Measurements from ENCODE around the gene SLC34A1. TPM values are rescaled to one million over a fixed set of nuclear protein-coding genes. Genes with fewer than 3 reads are reported as not detected.

Gene SLC34A1
- total and polyA plus RNA-seq, 2 of the 13 experiments (the other 11 are each of a cell fraction or from before 2014, with no cell fraction given), result 0.03 to 0.20 TPM

- TF ChIP-seq HOMEZ (CRISPR knock-in tag; IDR thresholded peaks at IDR 0.05; ENCODE audit: low read depth) (peak; percentile 15; the same call in 1 of the 2 replicates), RBM39 (IDR thresholded peaks at IDR 0.05; ENCODE audit: low read depth, low read length, poor library complexity, severe bottlenecking) (peak; percentile 64), DMAP1 (CRISPR knock-in tag; IDR thresholded peaks at IDR 0.05) (peak; percentile 78; the same call in 1 of the 2 replicates), ERF (CRISPR knock-in tag; IDR thresholded peaks at IDR 0.05) (peak; percentile 70; the same call in 1 of the 2 replicates), ATF2 (CRISPR knock-in tag; IDR thresholded peaks at IDR 0.05) (0 out of 2 replicates have a peak, but pooled peaks have one; percentile 43), GABPB1 (CRISPR knock-in tag; IDR thresholded peaks at IDR 0.05) (peak; percentile 42; the same call in 1 of the 2 replicates), ZNF292 (CRISPR knock-in tag; IDR thresholded peaks at IDR 0.05; ENCODE audit: borderline replicate concordance, low read depth) (peak; percentile 50; the same call in 1 of the 2 replicates), RXRA (CRISPR knock-in tag; IDR thresholded peaks at IDR 0.05) (peak; percentile 53; the same call in 1 of the 2 replicates), NRL (CRISPR knock-in tag; IDR thresholded peaks at IDR 0.05; ENCODE audit: borderline replicate concordance) (no peak; the same call in 1 of the 2 replicates), NAIF1 (CRISPR knock-in tag; IDR thresholded peaks at IDR 0.05; ENCODE audit: borderline replicate concordance) (no peak), ZNF205 (CRISPR knock-in tag; IDR thresholded peaks at IDR 0.05) (0 out of 2 replicates have a peak, but pooled peaks have one; percentile 29), ZNF782 (CRISPR knock-in tag; IDR thresholded peaks at IDR 0.05; ENCODE audit: borderline replicate concordance) (no peak), TBX2 (CRISPR knock-in tag; IDR thresholded peaks at IDR 0.05; ENCODE audit: borderline replicate concordance) (peak; percentile 38; the same call in 1 of the 2 replicates), ARID5B (CRISPR knock-in tag; IDR thresholded peaks at IDR 0.05) (peak; percentile 24; the same call in 1 of the 2 replicates), HMGXB3 (CRISPR knock-in tag; IDR thresholded peaks at IDR 0.05; ENCODE audit: borderline replicate concordance) (peak; percentile 61; the same call in 1 of the 2 replicates), EHMT2 (IDR thresholded peaks at IDR 0.05; ENCODE audit: borderline replicate concordance, low read depth, low read length) (no peak), SP4 (CRISPR knock-in tag; IDR thresholded peaks at IDR 0.05) (peak; percentile 55; the same call in 1 of the 2 replicates)
These were observed 17.5 kb upstream of the SLC34A1 start (continued) for GRCh38 chr5:177366528-177367322.
